HG03521 (cell line): ENCODE measurements around the gene RAC3.

ENCODE experiments used
- ATAC-seq: cut with Tn5 transposase; IDR thresholded peaks from one replicate; pipeline ENCODE4 v1.9.1; 2021; ENCODE audit warnings: mild to moderate bottlenecking, moderate library complexity; ENCODE audit not compliant: unreplicated experiment

RAC3 gene

GRCh38 chr17:82022310-82022980, 9.0 kb upstream of the RAC3 start, which contains the start of gene CENPX:
Gene CENPX (minus strand): TSS chr17:82022878. CDS start chr17:82022861, 17 bp downstream.
- no peak for ATAC-seq

GRCh38 chr17:82022981-82023446, 8.5 kb upstream of the RAC3 start, which contains the start of gene LRRC45:
Gene LRRC45 (plus strand): TSS chr17:82023305. CDS start chr17:82023644, 339 bp downstream.
- peak; percentile 87 for ATAC-seq

- peak; percentile 1 for ATAC-seq
Measured at GRCh38 chr17:82023447-82024241, 7.8 kb upstream of the RAC3 start.

GRCh38 chr17:82024859-82025258, 6.6 kb upstream of the RAC3 start:
- ATAC-seq: no peak

- no peak for ATAC-seq
Measured at GRCh38 chr17:82025401-82026107, 5.9 kb upstream of the RAC3 start.

GRCh38 chr17:82028246-82028645, 3.2 kb upstream of the RAC3 start:
- ATAC-seq: no peak

GRCh38 chr17:82028966-82029365, 2.5 kb upstream of the RAC3 start:
- no peak for ATAC-seq

GRCh38 chr17:82029391-82029790, 2.1 kb upstream of the RAC3 start:
- ATAC-seq: no peak

GRCh38 chr17:82029990-82030469, 1.4 kb upstream of the RAC3 start:
- ATAC-seq: no peak

- no peak for ATAC-seq
Measured at GRCh38 chr17:82030470-82031302, 792 bp upstream of the RAC3 start.

- ATAC-seq: no peak
Measured at GRCh38 chr17:82031885-82032627, 578 bp downstream of the RAC3 start.

- ATAC-seq: no peak
Measured at GRCh38 chr17:82033359-82034085, 2.0 kb downstream of the RAC3 start.

- ATAC-seq: no peak
Measured at GRCh38 chr17:82034371-82035011, 3.0 kb downstream of the RAC3 start.

GRCh38 chr17:82035488-82035887, 4.0 kb downstream of the RAC3 start:
- ATAC-seq: no peak

- ATAC-seq: no peak
Measured at GRCh38 chr17:82035956-82036633, 4.6 kb downstream of the RAC3 start.

- peak; percentile 2 for ATAC-seq
Measured at GRCh38 chr17:82036634-82037091, 5.2 kb downstream of the RAC3 start.

GRCh38 chr17:82037092-82037888, 5.8 kb downstream of the RAC3 start, which contains the start of gene DCXR:
Gene DCXR (minus strand): TSS chr17:82037697. CDS start chr17:82037682, 15 bp downstream.
- ATAC-seq: peak; percentile 89
